HEK293 (cell line): ENCODE measurements around the gene RRP9.

Experiments
- CTCF ChIP-seq: fragments of 450-650 bp; formaldehyde crosslinking; IDR thresholded peaks from 2 replicates; pipeline ENCODE4 v1.5.1; 2016; ENCODE audit warnings: missing biosample characterization, missing genetic modification characterization
- GLI4 ChIP-seq: fragments of 450-650 bp; formaldehyde crosslinking; IDR thresholded peaks from 2 replicates; pipeline ENCODE4 v1.5.1; 2016; ENCODE audit warnings: missing biosample characterization, missing genetic modification characterization
- MEIS1 ChIP-seq: sonication (generic); formaldehyde crosslinking; IDR thresholded peaks from 2 replicates; pipeline ENCODE4 v1.8.1; 2022; ENCODE audit warnings: missing genetic modification reagents, mild to moderate bottlenecking, borderline replicate concordance
- TCF7L2 ChIP-seq: IDR thresholded peaks from 2 replicates; pipeline ENCODE4 v1.6.1; 2011; ENCODE audit warnings: low read depth, mild to moderate bottlenecking, inconsistent platforms, low read length, moderate library complexity, borderline replicate concordance
- ZBTB21 ChIP-seq: fragments of 450-650 bp; formaldehyde crosslinking; IDR thresholded peaks from 2 replicates; pipeline ENCODE4 v1.5.1; 2017; ENCODE audit warnings: missing biosample characterization, missing genetic modification characterization
- ZNF311 ChIP-seq: fragments of 450-650 bp; formaldehyde crosslinking; IDR thresholded peaks from 2 replicates; pipeline ENCODE4 v1.5.1; 2017; ENCODE audit warnings: missing biosample characterization, missing genetic modification characterization, borderline replicate concordance
- ZNF449 ChIP-seq: fragments of 450-650 bp; formaldehyde crosslinking; IDR thresholded peaks from 2 replicates; pipeline ENCODE4 v1.5.1; 2017; ENCODE audit warnings: missing biosample characterization, mild to moderate bottlenecking, missing genetic modification characterization, moderate library complexity
- ZNF473 ChIP-seq: fragments of 450-650 bp; formaldehyde crosslinking; IDR thresholded peaks from 2 replicates; pipeline ENCODE4 v1.5.1; 2017; ENCODE audit warnings: missing biosample characterization, missing genetic modification characterization
- ZNF791 ChIP-seq: fragments of 450-650 bp; formaldehyde crosslinking; IDR thresholded peaks from 2 replicates; pipeline ENCODE4 v1.5.1; 2016; ENCODE audit warnings: missing biosample characterization, missing genetic modification characterization
- TF ChIP-seq, protein P1 (sequence below): fragments of 450-650 bp; formaldehyde crosslinking; IDR thresholded peaks from 2 replicates; pipeline ENCODE4 v1.5.1; 2017; ENCODE audit warnings: missing biosample characterization, missing genetic modification characterization
- TF ChIP-seq, protein P2 (sequence below): fragments of 450-650 bp; formaldehyde crosslinking; IDR thresholded peaks from 2 replicates; pipeline ENCODE4 v1.5.1; 2016; ENCODE audit warnings: missing biosample characterization, missing genetic modification characterization
- TF ChIP-seq, protein P3 (sequence below): fragments of 450-650 bp; formaldehyde crosslinking; conservative IDR thresholded peaks from 2 replicates; pipeline ENCODE4 v1.5.1; 2016; ENCODE audit warnings: low read depth, missing biosample characterization, missing genetic modification characterization
- TF ChIP-seq, protein P4 (sequence below): fragments of 450-650 bp; formaldehyde crosslinking; IDR thresholded peaks from 2 replicates; pipeline ENCODE4 v1.5.1; 2016; ENCODE audit warnings: missing biosample characterization, missing genetic modification characterization

DNA sequence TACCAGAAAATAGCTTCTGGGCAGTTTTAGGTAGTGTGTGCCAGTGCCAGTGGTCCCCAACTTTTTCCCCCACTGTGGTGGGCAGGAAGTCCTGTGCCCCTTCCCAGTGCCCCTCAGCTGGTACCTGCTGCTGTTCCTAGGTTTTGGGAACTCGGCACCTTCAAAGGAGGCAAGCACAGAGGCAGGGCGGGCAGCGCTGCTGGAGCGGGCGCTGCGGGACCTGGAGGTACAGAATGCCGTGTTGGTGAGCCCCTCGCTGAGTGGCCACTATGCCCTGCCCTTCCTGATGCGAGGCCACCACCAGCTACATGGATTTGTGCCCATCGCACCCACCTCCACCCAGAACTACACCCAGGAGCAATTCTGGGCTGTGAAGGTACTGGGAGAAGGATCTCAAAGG, 38.5 kb upstream of the RRP9 start:
- TF ChIP-seq ZNF449 (tag by site-specific recombination) (no peak), CTCF (tag by site-specific recombination) (no peak), ZNF791 (tag by site-specific recombination) (no peak), MEIS1 (CRISPR knock-in tag) (no peak), ZNF473 (tag by site-specific recombination) (no peak), ZBTB21 (tag by site-specific recombination) (no peak), GLI4 (no peak), ZNF311 (tag by site-specific recombination) (no peak), TCF7L2 (no peak)
- TF ChIP-seq, protein P1, sequence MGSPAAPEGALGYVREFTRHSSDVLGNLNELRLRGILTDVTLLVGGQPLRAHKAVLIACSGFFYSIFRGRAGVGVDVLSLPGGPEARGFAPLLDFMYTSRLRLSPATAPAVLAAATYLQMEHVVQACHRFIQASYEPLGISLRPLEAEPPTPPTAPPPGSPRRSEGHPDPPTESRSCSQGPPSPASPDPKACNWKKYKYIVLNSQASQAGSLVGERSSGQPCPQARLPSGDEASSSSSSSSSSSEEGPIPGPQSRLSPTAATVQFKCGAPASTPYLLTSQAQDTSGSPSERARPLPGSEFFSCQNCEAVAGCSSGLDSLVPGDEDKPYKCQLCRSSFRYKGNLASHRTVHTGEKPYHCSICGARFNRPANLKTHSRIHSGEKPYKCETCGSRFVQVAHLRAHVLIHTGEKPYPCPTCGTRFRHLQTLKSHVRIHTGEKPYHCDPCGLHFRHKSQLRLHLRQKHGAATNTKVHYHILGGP (tag by site-specific recombination) = no peak
- TF ChIP-seq, protein P2, sequence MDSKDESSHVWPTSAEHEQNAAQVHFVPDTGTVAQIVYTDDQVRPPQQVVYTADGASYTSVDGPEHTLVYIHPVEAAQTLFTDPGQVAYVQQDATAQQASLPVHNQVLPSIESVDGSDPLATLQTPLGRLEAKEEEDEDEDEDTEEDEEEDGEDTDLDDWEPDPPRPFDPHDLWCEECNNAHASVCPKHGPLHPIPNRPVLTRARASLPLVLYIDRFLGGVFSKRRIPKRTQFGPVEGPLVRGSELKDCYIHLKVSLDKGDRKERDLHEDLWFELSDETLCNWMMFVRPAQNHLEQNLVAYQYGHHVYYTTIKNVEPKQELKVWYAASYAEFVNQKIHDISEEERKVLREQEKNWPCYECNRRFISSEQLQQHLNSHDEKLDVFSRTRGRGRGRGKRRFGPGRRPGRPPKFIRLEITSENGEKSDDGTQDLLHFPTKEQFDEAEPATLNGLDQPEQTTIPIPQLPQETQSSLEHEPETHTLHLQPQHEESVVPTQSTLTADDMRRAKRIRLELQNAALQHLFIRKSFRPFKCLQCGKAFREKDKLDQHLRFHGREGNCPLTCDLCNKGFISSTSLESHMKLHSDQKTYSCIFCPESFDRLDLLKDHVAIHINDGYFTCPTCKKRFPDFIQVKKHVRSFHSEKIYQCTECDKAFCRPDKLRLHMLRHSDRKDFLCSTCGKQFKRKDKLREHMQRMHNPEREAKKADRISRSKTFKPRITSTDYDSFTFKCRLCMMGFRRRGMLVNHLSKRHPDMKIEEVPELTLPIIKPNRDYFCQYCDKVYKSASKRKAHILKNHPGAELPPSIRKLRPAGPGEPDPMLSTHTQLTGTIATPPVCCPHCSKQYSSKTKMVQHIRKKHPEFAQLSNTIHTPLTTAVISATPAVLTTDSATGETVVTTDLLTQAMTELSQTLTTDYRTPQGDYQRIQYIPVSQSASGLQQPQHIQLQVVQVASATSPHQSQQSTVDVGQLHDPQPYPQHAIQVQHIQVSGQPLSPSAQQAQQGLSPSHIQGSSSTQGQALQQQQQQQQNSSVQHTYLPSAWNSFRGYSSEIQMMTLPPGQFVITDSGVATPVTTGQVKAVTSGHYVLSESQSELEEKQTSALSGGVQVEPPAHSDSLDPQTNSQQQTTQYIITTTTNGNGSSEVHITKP = no peak
- TF ChIP-seq, protein P3, sequence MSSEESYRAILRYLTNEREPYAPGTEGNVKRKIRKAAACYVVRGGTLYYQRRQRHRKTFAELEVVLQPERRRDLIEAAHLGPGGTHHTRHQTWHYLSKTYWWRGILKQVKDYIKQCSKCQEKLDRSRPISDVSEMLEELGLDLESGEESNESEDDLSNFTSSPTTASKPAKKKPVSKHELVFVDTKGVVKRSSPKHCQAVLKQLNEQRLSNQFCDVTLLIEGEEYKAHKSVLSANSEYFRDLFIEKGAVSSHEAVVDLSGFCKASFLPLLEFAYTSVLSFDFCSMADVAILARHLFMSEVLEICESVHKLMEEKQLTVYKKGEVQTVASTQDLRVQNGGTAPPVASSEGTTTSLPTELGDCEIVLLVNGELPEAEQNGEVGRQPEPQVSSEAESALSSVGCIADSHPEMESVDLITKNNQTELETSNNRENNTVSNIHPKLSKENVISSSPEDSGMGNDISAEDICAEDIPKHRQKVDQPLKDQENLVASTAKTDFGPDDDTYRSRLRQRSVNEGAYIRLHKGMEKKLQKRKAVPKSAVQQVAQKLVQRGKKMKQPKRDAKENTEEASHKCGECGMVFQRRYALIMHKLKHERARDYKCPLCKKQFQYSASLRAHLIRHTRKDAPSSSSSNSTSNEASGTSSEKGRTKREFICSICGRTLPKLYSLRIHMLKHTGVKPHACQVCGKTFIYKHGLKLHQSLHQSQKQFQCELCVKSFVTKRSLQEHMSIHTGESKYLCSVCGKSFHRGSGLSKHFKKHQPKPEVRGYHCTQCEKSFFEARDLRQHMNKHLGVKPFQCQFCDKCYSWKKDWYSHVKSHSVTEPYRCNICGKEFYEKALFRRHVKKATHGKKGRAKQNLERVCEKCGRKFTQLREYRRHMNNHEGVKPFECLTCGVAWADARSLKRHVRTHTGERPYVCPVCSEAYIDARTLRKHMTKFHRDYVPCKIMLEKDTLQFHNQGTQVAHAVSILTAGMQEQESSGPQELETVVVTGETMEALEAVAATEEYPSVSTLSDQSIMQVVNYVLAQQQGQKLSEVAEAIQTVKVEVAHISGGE = no peak
- TF ChIP-seq, protein P4, sequence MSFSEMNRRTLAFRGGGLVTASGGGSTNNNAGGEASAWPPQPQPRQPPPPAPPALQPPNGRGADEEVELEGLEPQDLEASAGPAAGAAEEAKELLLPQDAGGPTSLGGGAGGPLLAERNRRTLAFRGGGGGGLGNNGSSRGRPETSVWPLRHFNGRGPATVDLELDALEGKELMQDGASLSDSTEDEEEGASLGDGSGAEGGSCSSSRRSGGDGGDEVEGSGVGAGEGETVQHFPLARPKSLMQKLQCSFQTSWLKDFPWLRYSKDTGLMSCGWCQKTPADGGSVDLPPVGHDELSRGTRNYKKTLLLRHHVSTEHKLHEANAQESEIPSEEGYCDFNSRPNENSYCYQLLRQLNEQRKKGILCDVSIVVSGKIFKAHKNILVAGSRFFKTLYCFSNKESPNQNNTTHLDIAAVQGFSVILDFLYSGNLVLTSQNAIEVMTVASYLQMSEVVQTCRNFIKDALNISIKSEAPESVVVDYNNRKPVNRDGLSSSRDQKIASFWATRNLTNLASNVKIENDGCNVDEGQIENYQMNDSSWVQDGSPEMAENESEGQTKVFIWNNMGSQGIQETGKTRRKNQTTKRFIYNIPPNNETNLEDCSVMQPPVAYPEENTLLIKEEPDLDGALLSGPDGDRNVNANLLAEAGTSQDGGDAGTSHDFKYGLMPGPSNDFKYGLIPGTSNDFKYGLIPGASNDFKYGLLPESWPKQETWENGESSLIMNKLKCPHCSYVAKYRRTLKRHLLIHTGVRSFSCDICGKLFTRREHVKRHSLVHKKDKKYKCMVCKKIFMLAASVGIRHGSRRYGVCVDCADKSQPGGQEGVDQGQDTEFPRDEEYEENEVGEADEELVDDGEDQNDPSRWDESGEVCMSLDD (tag by site-specific recombination) = no peak
